Endothelial cell of umbilical vein (primary cell): ENCODE results near the gene PRLR. TPM values are rescaled to one million over a fixed set of nuclear protein-coding genes. Genes with fewer than 3 reads are reported as not detected.

ENCODE experiments used
- BruUV-seq: library from RNA; stranded (reverse); fragments of 400-500 nt; replicated peaks from 2 replicates; lab custom pipeline; 2021; lab: Mats Ljungman, UMichigan
- CTCF ChIA-PET: fragments of 300-600, 350-600 bp; sonication (Branson Sonifier 250); formaldehyde crosslinking; loops from one replicate; lab custom pipeline; 2021; ENCODE audit warnings: antibody characterized with exemption, inconsistent platforms; lab: Charles Lee
- POLR2A ChIA-PET: fragments of 300-600, 350-600 bp; sonication (Branson Sonifier 250); formaldehyde crosslinking; loops from one replicate; lab custom pipeline; 2021; ENCODE audit warnings: antibody characterized with exemption, inconsistent platforms; lab: Charles Lee
- DNase-seq: peaks from one replicate; pipeline ENCODE4 v3.0.0-alpha.2; 2011; ENCODE audit warnings: low read depth, low spot score
- FAIRE-seq: peaks from 2 replicates; lab custom pipeline; 2011; peaks lifted over from hg19 to GRCh38; lab: Jason Lieb, UNC
- H2AFZ ChIP-seq: 2 replicates; pipeline ENCODE4 v1.6.0; 2012; ENCODE audit warnings: low read depth, low read length, control low read depth, inconsistent platforms
- H3K27ac ChIP-seq: 2 replicates; pipeline ENCODE4 v1.5.1; 2011; ENCODE audit warnings: low read depth, mild to moderate bottlenecking, control low read depth, low read length, moderate library complexity; ENCODE audit not compliant: insufficient read depth
- H3K27me3 ChIP-seq, 2 experiments: 2 replicates each; pipeline versions ENCODE4 v1.6.0 to v1.6.1; 2011; ENCODE audit warnings: low read length in 2 of 2, mixed read lengths in 1 of 2; ENCODE audit not compliant: control insufficient read depth in 2 of 2, insufficient read depth in 2 of 2
- H3K36me3 ChIP-seq, 2 experiments: 2 replicates in 1 of 2; 3 replicates in 1 of 2; pipeline ENCODE4 v1.5.1; 2011; ENCODE audit warnings: low read length in 2 of 2, mild to moderate bottlenecking in 1 of 2, moderate library complexity in 1 of 2; ENCODE audit not compliant: control insufficient read depth in 2 of 2, insufficient read depth in 2 of 2; ENCODE audit errors: extremely low read depth in 1 of 2
- H3K4me1 ChIP-seq: 3 replicates; pipeline ENCODE4 v1.5.1; 2011; ENCODE audit warnings: mild to moderate bottlenecking, low read length; ENCODE audit not compliant: control insufficient read depth, insufficient read depth; ENCODE audit errors: extremely low read depth
- H3K4me2 ChIP-seq: 2 replicates; pipeline ENCODE4 v1.6.1; 2011; ENCODE audit warnings: low read length, control low read depth, mixed read lengths; ENCODE audit not compliant: insufficient read depth
- H3K4me3 ChIP-seq, 3 experiments: fragments of 200-600 bp in 1 of 3; sonication (generic), shearing (Covaris generic) in 1 of 3; replicated peaks in 1 of 3; 2 replicates each; pipeline ENCODE4 v1.5.1; 2011 to 2016; ENCODE audit warnings: control low read depth in 3 of 3, low read length in 3 of 3, mild to moderate bottlenecking in 2 of 3, inconsistent platforms in 1 of 3, low read depth in 1 of 3, moderate library complexity in 1 of 3; ENCODE audit not compliant: insufficient read depth in 1 of 3
- H3K79me2 ChIP-seq: 2 replicates; pipeline ENCODE4 v1.6.0; 2012; ENCODE audit warnings: low read length, inconsistent platforms; ENCODE audit not compliant: control insufficient read depth, insufficient read depth
- H3K9ac ChIP-seq: replicated peaks from 2 replicates; pipeline ENCODE3; 2011; ENCODE audit warnings: low read length, control low read depth; ENCODE audit not compliant: insufficient read depth; ENCODE audit errors: extremely low read depth
- H3K9me1 ChIP-seq: replicated peaks from 3 replicates; pipeline ENCODE4 v1.6.0; 2011; ENCODE audit warnings: mild to moderate bottlenecking, low read length; ENCODE audit not compliant: control insufficient read depth, insufficient read depth; ENCODE audit errors: extremely low read depth
- H3K9me3 ChIP-seq: replicated peaks from 2 replicates; pipeline ENCODE4 v1.5.1; 2012; ENCODE audit warnings: low read length, inconsistent platforms; ENCODE audit not compliant: control insufficient read depth, insufficient read depth
- H4K20me1 ChIP-seq: replicated peaks from 2 replicates; pipeline ENCODE3; 2011; ENCODE audit warnings: mild to moderate bottlenecking, low read length; ENCODE audit not compliant: control insufficient read depth, insufficient read depth; ENCODE audit errors: extremely low read depth
- EZH2 ChIP-seq: IDR thresholded peaks from 2 replicates; pipeline ENCODE4 v1.6.1; 2012; ENCODE audit warnings: borderline replicate concordance, low read depth, mild to moderate bottlenecking, moderate library complexity, low read length, inconsistent platforms; ENCODE audit not compliant: severe bottlenecking
- FOS ChIP-seq: IDR thresholded peaks from 2 replicates; pipeline ENCODE4 v1.6.1; 2011; ENCODE audit warnings: mild to moderate bottlenecking, low read length, moderate library complexity, borderline replicate concordance; ENCODE audit not compliant: insufficient read depth
- MYC ChIP-seq: IDR thresholded peaks from one replicate; pipeline ENCODE4 v1.6.1; 2011; ENCODE audit warnings: mild to moderate bottlenecking, low read depth, low read length
- POLR2A ChIP-seq: IDR thresholded peaks from 2 replicates; pipeline ENCODE4 v1.6.1; 2012; ENCODE audit warnings: low read depth, mild to moderate bottlenecking, control low read depth, low read length
- dilution Hi-C: fragments of 300-500 bp; cut with MboI; formaldehyde crosslinking; loops from one replicate; pipeline ENCODE4 v1.15.0; 2019; ENCODE audit warnings: low sequenced_read_pairs; ENCODE audit not compliant: extremely low pct_ligation_motif_present
- intact Hi-C: fragments of 100-400 bp; cut with micrococcal nuclease; formaldehyde crosslinking; loops from one replicate; pipeline ENCODE4 v1.10.0; 2022
- polyA plus RNA-seq, 4 experiments: library from polyadenylated mRNA; depleted of rRNA in 3 of 4; stranded (reverse) in 3 of 4; unstranded in 1 of 4; fragments of >200 nt; gene quantifications; 2 replicates each; pipeline versions ENCODE4 v1.2.1 to v1.2.3, GENCODE V29; 2011 to 2012; ENCODE audit warnings: missing spikeins in 1 of 4
- total RNA-seq: library from RNA; stranded (reverse); gene quantifications from 2 replicates; pipeline ENCODE4 v1.2.3, GENCODE V29; 2021
- TF ChIP-seq, protein P1 (sequence below): IDR thresholded peaks from 2 replicates; pipeline ENCODE4 v1.6.1; 2011; ENCODE audit not compliant: insufficient read depth, insufficient read length

PRLR gene
- total and polyA plus RNA-seq, 2 donors (not counting 3 experiments of a cell fraction or from before 2014, with no cell fraction given): not detected

DNA sequence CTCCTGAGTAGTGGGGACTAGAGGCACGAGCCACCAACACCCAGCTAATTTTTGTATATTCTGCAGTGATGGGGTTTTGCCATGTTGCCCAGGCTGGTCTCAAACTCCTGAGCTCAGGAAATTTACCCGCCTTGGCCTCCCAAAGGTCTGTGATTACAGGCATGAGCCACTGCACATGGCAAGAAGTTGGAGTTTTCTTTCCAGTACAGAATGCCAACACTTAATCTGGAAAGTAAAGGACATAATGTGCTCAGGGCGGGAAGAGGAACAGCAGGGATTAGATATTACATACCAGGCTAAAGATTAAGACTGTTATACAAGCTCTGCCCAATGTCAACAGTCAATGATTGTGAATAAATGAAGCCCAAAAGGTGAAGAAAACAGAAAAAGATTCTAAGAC is 135.3 kb downstream of the PRLR start:
- Histone ChIP-seq H3K4me3 (no peak overlapping the region), H3K4me2 (no peak overlapping the region), H3K27ac (no peak overlapping the region), H3K9ac (no peak overlapping the region), H2AFZ (no peak overlapping the region), H3K9me3 (no peaks in the 10 kb centered on the region), H4K20me1 (no peaks in the 10 kb centered on the region), H3K79me2 (no peaks in the 10 kb centered on the region), H3K4me1 (no peaks in the 10 kb centered on the region), H3K27me3 (no peaks in the 10 kb centered on the region), H3K36me3 (no peaks in the 10 kb centered on the region), H3K9me1 (no peaks in the 10 kb centered on the region)
- CTCF ChIA-PET: no interaction called here
- BruUV-seq: no TSS peak
- POLR2A ChIA-PET: no interaction called here
- intact Hi-C loops: no loop called here
- dilution Hi-C loops: no loop called here
- TF ChIP-seq POLR2A: no peak
- TF ChIP-seq FOS: no peak
- no peak for DNase-seq
- FAIRE-seq: no peak

DNA sequence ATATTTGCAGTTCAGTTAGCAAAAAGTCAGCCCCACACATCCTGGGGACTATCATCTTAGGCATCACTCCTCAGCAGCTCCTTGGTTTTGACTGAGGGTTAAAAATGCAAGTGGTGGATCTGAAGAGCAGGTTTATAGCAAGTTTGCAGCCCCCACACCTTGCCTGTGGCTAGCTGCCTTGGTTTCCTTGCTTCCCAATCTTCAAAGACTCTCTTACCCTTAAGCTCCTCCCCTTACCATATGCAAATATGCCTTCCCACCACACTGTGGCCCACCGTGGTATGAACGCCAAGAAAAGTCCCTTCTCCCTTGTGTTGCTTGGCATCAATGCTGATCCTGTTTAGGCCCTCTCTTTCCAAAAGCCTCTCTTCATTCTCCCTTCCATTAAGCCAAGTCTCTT is 137.6 kb downstream of the PRLR start:
- H3K9me3 ChIP-seq: no peaks in the 10 kb centered on the region
- no peaks in the 10 kb centered on the region for H3K36me3 ChIP-seq
- ChIA-PET POLR2A (no interaction called here), CTCF (interaction anchor here (6.9 kb wide), 1 partner anchor 833 kb away, joined by 63 read pairs; no protein-coding TSS in a partner anchor)
- no TSS peak for BruUV-seq
- H3K4me3 ChIP-seq: no peak overlapping the region
- no peak for FAIRE-seq
- no peaks in the 10 kb centered on the region for H3K79me2 ChIP-seq
- no peaks in the 10 kb centered on the region for H4K20me1 ChIP-seq
- no peak overlapping the region for H2AFZ ChIP-seq
- no peak for DNase-seq
- TF ChIP-seq EZH2 (no peak), MYC (no peak), POLR2A (no peak)
- TF ChIP-seq, protein P1, sequence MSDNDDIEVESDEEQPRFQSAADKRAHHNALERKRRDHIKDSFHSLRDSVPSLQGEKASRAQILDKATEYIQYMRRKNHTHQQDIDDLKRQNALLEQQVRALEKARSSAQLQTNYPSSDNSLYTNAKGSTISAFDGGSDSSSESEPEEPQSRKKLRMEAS: no peak
- H3K27ac ChIP-seq: no peak overlapping the region
- intact Hi-C loops (no loop called here), dilution Hi-C loops (no loop called here)
- H3K4me2 ChIP-seq: no peak overlapping the region
- no peaks in the 10 kb centered on the region for H3K9me1 ChIP-seq
- no peaks in the 10 kb centered on the region for H3K4me1 ChIP-seq
- no peaks in the 10 kb centered on the region for H3K27me3 ChIP-seq
- no peak overlapping the region for H3K9ac ChIP-seq
